K562 (cell line): ENCODE measurements around the gene GSG1.

ENCODE experiments used
- ATF2 ChIP-seq: sonication (generic); formaldehyde crosslinking; IDR thresholded peaks from 2 replicates; pipeline ENCODE4 v1.8.1; 2022; ENCODE audit warnings: missing genetic modification reagents
- CTCF ChIP-seq, 3 experiments: IDR thresholded peaks in 2 of 3; conservative IDR thresholded peaks in 1 of 3; 2 replicates each; pipeline ENCODE4 v1.5.1; 2011 to 2012; ENCODE audit warnings: low read length in 3 of 3, mild to moderate bottlenecking in 3 of 3, control low read depth in 2 of 3, improper control_type of control experiment in 1 of 3, inconsistent platforms in 1 of 3, low read depth in 1 of 3, mixed read lengths in 1 of 3, moderate library complexity in 1 of 3; ENCODE audit not compliant: insufficient read depth in 2 of 3
- DNMT1 ChIP-seq: fragments of 450-650 bp; IDR thresholded peaks from 2 replicates; pipeline ENCODE4 v1.6.1; 2016; ENCODE audit warnings: antibody characterized with exemption, mild to moderate bottlenecking
- EZH2 ChIP-seq: IDR thresholded peaks from 2 replicates; pipeline ENCODE4 v1.6.1; 2012; ENCODE audit warnings: low read depth, mild to moderate bottlenecking, inconsistent platforms, low read length, borderline replicate concordance
- OTX1 ChIP-seq: fragments of 450-650 bp; formaldehyde crosslinking; IDR thresholded peaks from 2 replicates; pipeline ENCODE4 v1.4.0; 2022; ENCODE audit warnings: mild to moderate bottlenecking
- POLR2A ChIP-seq: fragments of 450-650 bp; conservative IDR thresholded peaks from 2 replicates; pipeline ENCODE4 v1.6.1; 2016
- PRDM10 ChIP-seq: fragments of 450-650 bp; IDR thresholded peaks from 2 replicates; pipeline ENCODE4 v1.6.1; 2018; ENCODE audit not compliant: partially characterized antibody
- PTBP1 ChIP-seq: fragments of 200-400 bp; formaldehyde crosslinking; IDR thresholded peaks from 2 replicates; pipeline ENCODE4 v1.6.1; 2017; ENCODE audit warnings: low read depth, low read length
- RAD21 ChIP-seq, 2 experiments: fragments of 250-450 bp in 1 of 2; fragments of 450-650 bp in 1 of 2; sonication (Bioruptor Pico) in 1 of 2; formaldehyde crosslinking in 1 of 2; IDR thresholded peaks in 1 of 2; conservative IDR thresholded peaks in 1 of 2; 2 replicates each; pipeline versions ENCODE4 v1.4.0 to v1.8.0; 2020 to 2022; ENCODE audit warnings: mild to moderate bottlenecking in 2 of 2, moderate library complexity in 1 of 2
- YY1 ChIP-seq, 3 experiments: IDR thresholded peaks; 2 replicates each; pipeline ENCODE4 v1.6.1; 2011; ENCODE audit warnings: low read length in 2 of 3, mild to moderate bottlenecking in 2 of 3, moderate library complexity in 2 of 3, borderline replicate concordance in 1 of 3, control low read depth in 1 of 3, low read depth in 1 of 3; ENCODE audit not compliant: insufficient read depth in 3 of 3, insufficient replicate concordance in 2 of 3, control insufficient read depth in 1 of 3, insufficient read length in 1 of 3; ENCODE audit errors: extremely low read depth in 1 of 3
- ZNF143 ChIP-seq: sonication (generic); formaldehyde crosslinking; IDR thresholded peaks from 2 replicates; pipeline ENCODE4 v1.9.0; 2022; ENCODE audit warnings: mild to moderate bottlenecking, missing genetic modification reagents
- TF ChIP-seq, protein P1 (sequence below), 2 experiments: IDR thresholded peaks in 1 of 2; conservative IDR thresholded peaks in 1 of 2; 2 replicates each; pipeline ENCODE4 v1.6.1; 2016; ENCODE audit warnings: low read depth in 2 of 2, mild to moderate bottlenecking in 1 of 2, missing compliant biosample characterization in 1 of 2, missing genetic modification characterization in 1 of 2, moderate library complexity in 1 of 2

- TF ChIP-seq CTCF (IDR thresholded peaks at IDR 0.05 in 2 of 3, conservative IDR thresholded peaks at IDR 0.05 in 1 of 3; ENCODE audit: insufficient read depth in 2 of 3, low read depth in 1 of 3, low read length in 3 of 3) (no peak), PRDM10 (no peak), POLR2A (no peak), EZH2 (no peak), DNMT1 (no peak), ZNF143 (CRISPR knock-in tag) (no peak), ATF2 (CRISPR knock-in tag) (no peak), RAD21 (CRISPR knock-in tag; conservative IDR thresholded peaks at IDR 0.05 in 1 of 2, IDR thresholded peaks at IDR 0.05 in 1 of 2) (no peak), OTX1 (CRISPR knock-in tag) (no peak), YY1 (IDR thresholded peaks at IDR 0.05; ENCODE audit: borderline replicate concordance in 1 of 3, control insufficient read depth in 1 of 3, extremely low read depth in 1 of 3, insufficient read depth in 3 of 3, insufficient read length in 1 of 3, insufficient replicate concordance in 2 of 3, low read depth in 1 of 3, low read length in 2 of 3) (no peak), PTBP1 (no peak)
- TF ChIP-seq, protein P1, sequence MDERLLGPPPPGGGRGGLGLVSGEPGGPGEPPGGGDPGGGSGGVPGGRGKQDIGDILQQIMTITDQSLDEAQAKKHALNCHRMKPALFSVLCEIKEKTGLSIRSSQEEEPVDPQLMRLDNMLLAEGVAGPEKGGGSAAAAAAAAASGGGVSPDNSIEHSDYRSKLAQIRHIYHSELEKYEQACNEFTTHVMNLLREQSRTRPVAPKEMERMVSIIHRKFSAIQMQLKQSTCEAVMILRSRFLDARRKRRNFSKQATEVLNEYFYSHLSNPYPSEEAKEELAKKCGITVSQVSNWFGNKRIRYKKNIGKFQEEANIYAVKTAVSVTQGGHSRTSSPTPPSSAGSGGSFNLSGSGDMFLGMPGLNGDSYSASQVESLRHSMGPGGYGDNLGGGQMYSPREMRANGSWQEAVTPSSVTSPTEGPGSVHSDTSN (CRISPR knock-in tag; IDR thresholded peaks at IDR 0.05; ENCODE audit: low read depth), result no peak
- TF ChIP-seq, protein P1 (tag; conservative IDR thresholded peaks at IDR 0.05; ENCODE audit: low read depth), result no peak
Observed at GRCh38 chr12:13062669-13063068, 40.8 kb downstream of the GSG1 start.
